22Rv1 (cell line): ENCODE results near the gene HSPA1A.

Source experiments
- ZFX ChIP-seq: fragments of 450-650 bp; IDR thresholded peaks from 2 replicates; pipeline ENCODE4 v1.6.1; 2017; ENCODE audit warnings: antibody characterized with exemption, borderline replicate concordance
- TF ChIP-seq, protein P1 (sequence below): fragments of 450-650 bp; IDR thresholded peaks from 2 replicates; pipeline ENCODE4 v1.5.1; 2017; ENCODE audit warnings: mild to moderate bottlenecking

DNA sequence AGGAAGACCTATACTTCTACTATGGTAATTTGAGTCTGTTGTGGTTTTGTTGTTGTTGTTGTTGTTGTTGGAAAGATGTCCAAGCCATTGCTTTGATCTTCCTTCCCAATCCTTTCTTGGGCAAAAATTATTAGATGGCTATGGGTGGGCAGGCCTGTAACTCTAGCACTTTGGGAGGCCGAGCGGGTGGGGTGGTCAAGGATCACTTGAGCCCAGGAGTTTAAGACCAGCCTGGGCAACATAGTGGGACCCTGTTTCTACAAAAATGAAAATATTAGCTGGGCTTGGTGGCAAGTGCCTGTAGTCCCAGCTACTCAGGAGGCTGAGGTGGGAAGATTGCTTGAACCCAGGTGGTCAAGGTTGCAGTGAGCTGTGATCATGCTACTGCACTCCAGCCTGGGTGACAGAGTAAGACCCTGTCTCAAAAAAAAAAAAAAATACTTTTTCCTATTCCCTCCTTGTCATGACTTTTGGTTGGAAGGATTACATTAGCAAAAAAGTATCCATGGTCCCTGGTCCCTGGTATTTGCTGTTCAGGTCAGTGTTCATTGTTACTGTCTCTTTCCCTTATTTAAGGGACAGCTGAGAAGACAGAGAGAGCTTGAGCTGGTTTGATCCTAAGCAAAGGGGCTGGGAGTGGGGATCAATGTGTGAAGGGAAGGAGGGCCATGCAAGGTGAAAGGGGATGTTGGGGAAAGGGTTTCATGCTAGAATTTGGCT is 35.6 kb downstream of the HSPA1A start:
- TF ChIP-seq, protein P1, sequence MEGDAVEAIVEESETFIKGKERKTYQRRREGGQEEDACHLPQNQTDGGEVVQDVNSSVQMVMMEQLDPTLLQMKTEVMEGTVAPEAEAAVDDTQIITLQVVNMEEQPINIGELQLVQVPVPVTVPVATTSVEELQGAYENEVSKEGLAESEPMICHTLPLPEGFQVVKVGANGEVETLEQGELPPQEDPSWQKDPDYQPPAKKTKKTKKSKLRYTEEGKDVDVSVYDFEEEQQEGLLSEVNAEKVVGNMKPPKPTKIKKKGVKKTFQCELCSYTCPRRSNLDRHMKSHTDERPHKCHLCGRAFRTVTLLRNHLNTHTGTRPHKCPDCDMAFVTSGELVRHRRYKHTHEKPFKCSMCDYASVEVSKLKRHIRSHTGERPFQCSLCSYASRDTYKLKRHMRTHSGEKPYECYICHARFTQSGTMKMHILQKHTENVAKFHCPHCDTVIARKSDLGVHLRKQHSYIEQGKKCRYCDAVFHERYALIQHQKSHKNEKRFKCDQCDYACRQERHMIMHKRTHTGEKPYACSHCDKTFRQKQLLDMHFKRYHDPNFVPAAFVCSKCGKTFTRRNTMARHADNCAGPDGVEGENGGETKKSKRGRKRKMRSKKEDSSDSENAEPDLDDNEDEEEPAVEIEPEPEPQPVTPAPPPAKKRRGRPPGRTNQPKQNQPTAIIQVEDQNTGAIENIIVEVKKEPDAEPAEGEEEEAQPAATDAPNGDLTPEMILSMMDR: no peak
- TF ChIP-seq ZFX: no peak
